Measurements from ENCODE around the gene ERVK3-1.

- no peak for TF ChIP-seq CTCF (IDR thresholded peaks at IDR 0.05 in 2 of 3, conservative IDR thresholded peaks at IDR 0.05 in 1 of 3; ENCODE audit: borderline replicate concordance in 1 of 3, insufficient read depth in 1 of 3, low read depth in 2 of 3, low read length in 2 of 3)
- no peak for TF ChIP-seq ELF1 (IDR thresholded peaks at IDR 0.05; ENCODE audit: borderline replicate concordance, low read depth)
- no peak for TF ChIP-seq POLR2AphosphoS5 (IDR thresholded peaks at IDR 0.05; ENCODE audit: low read depth, low read length)
- TF ChIP-seq ATF3 (IDR thresholded peaks at IDR 0.05): no peak
These were observed 42.3 kb upstream of the ERVK3-1 start for GRCh38 chr19:58262922-58263296.

All from HCT116 (cell line).